NCI-H128 (cell line): ENCODE data around the gene NCOR2.

Source experiments
- DNase-seq: peaks from one replicate; lab custom pipeline; 2025; ENCODE audit not compliant: unreplicated experiment; lab: John Stamatoyannopoulos, UW

The NCOR2 gene

DNA sequence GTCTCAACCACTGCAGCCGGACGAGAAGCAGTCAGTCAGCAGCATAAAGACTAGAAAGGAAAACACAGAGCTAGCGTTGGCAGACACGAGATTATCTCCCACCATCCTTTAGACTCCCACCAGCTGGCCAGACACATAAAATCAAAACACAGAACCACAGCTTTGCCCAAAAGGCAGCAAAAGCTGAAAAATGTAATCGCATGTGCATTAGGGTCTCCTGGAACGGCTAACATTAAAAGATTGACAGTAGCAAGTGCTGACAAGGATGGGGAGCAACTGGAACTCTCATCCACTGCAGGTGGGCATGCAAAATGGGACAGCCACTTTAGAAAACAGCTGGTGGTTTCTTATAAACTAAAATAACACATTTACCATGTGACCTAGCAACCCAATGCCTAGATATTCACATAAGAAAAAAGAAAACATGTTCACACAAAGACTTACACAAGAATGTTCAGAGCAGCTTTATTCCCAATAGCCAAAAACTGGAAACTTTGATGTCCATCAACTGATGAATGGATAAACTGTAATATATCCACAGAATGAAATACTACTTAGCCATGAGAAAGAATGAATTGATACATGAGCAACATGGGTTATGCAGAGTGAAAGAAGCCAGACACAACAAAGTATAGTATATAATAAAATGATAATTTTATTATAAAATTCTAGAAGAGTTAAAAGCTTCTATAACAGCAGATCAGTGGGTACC lies 37.7 kb downstream of the NCOR2 start:
- no peak for DNase-seq

GRCh38 chr12:124527861-124528561 lies 39.4 kb downstream of the NCOR2 start:
- no peak for DNase-seq

- no peak for DNase-seq
Observed at GRCh38 chr12:124525927-124526692, 41.3 kb downstream of the NCOR2 start.

- no peak for DNase-seq
Observed at GRCh38 chr12:124525455-124525854, 42.0 kb downstream of the NCOR2 start.

GRCh38 chr12:124524231-124524925 lies 43.0 kb downstream of the NCOR2 start:
- no peak for DNase-seq

- DNase-seq = peak; percentile 75
Observed at GRCh38 chr12:124523071-124523470, 44.3 kb downstream of the NCOR2 start.

GRCh38 chr12:124520907-124521306 lies 46.5 kb downstream of the NCOR2 start:
- no peak for DNase-seq

- DNase-seq = no peak
Observed at GRCh38 chr12:124520265-124520701, 47.1 kb downstream of the NCOR2 start.

- DNase-seq = no peak
Observed at GRCh38 chr12:124519746-124520145, 47.7 kb downstream of the NCOR2 start.

GRCh38 chr12:124518051-124518932 lies 49.1 kb downstream of the NCOR2 start:
- DNase-seq = peak; percentile 98
